Measurements from ENCODE around the gene TCN1.

The TCN1 gene

GRCh38 chr11:59814021-59814420, 52.3 kb downstream of the TCN1 start:
- Histone ChIP-seq H3K36me3 (replicated peaks; ENCODE audit: low read depth, low read length) (no peaks in the 10 kb centered on the region), H3K27me3 (ENCODE audit: low read depth, low read length) (no peaks in the 10 kb centered on the region), H3K4me3 (ENCODE audit: low read length) (no peak overlapping the region), H3K4me2 (ENCODE audit: low read length) (peak overlapping the region; percentile 3; the same call in 1 of the 2 replicates), H3K9me3 (ENCODE audit: insufficient read depth, low read length) (no peaks in the 10 kb centered on the region), H3K4me1 (ENCODE audit: low read length) (peaks cover 9% of the 10 kb centered on the region), H3K79me2 (ENCODE audit: low read length) (peaks cover 14% of the 10 kb centered on the region), H4K20me1 (ENCODE audit: insufficient read depth, low read length) (no peaks in the 10 kb centered on the region), H3K27ac (ENCODE audit: low read length) (no peak overlapping the region), H3K9ac (ENCODE audit: low read length) (no peak overlapping the region), H2AFZ (ENCODE audit: low read depth, low read length) (peak overlapping the region; percentile 55; the same call in 1 of the 2 replicates)
- no peak for TF ChIP-seq EZH2phosphoT487 (IDR thresholded peaks at IDR 0.05; ENCODE audit: low read depth)
- no peak for TF ChIP-seq CTCF (IDR thresholded peaks at IDR 0.05; ENCODE audit: low read depth, low read length)

GRCh38 chr11:59813364-59813763, 52.9 kb downstream of the TCN1 start:
- peaks cover 14% of the 10 kb centered on the region for H3K79me2 ChIP-seq (ENCODE audit: low read length)
- H4K20me1 ChIP-seq (ENCODE audit: insufficient read depth, low read length), result no peaks in the 10 kb centered on the region
- H3K9ac ChIP-seq (ENCODE audit: low read length), result no peak overlapping the region
- H3K4me3 ChIP-seq (ENCODE audit: low read length), result no peak overlapping the region
- H3K4me2 ChIP-seq (ENCODE audit: low read length), result no peak overlapping the region
- H3K27me3 ChIP-seq (ENCODE audit: low read depth, low read length), result no peaks in the 10 kb centered on the region
- H3K9me3 ChIP-seq (ENCODE audit: insufficient read depth, low read length), result no peaks in the 10 kb centered on the region
- TF ChIP-seq EZH2phosphoT487 (IDR thresholded peaks at IDR 0.05; ENCODE audit: low read depth) (no peak), CTCF (IDR thresholded peaks at IDR 0.05; ENCODE audit: low read depth, low read length) (no peak)
- H2AFZ ChIP-seq (ENCODE audit: low read depth, low read length), result no peak overlapping the region
- H3K4me1 ChIP-seq (ENCODE audit: low read length), result peaks cover 9% of the 10 kb centered on the region
- no peaks in the 10 kb centered on the region for H3K36me3 ChIP-seq (replicated peaks; ENCODE audit: low read depth, low read length)
- H3K27ac ChIP-seq (ENCODE audit: low read length), result no peak overlapping the region

- H3K9ac ChIP-seq (ENCODE audit: low read length), result no peak overlapping the region
- no peaks in the 10 kb centered on the region for H3K36me3 ChIP-seq (replicated peaks; ENCODE audit: low read depth, low read length)
- no peak overlapping the region for H2AFZ ChIP-seq (ENCODE audit: low read depth, low read length)
- no peaks in the 10 kb centered on the region for H4K20me1 ChIP-seq (ENCODE audit: insufficient read depth, low read length)
- TF ChIP-seq CTCF (IDR thresholded peaks at IDR 0.05; ENCODE audit: low read depth, low read length) (no peak), EZH2phosphoT487 (IDR thresholded peaks at IDR 0.05; ENCODE audit: low read depth) (no peak)
- H3K27ac ChIP-seq (ENCODE audit: low read length), result no peak overlapping the region
- no peak overlapping the region for H3K4me3 ChIP-seq (ENCODE audit: low read length)
- H3K79me2 ChIP-seq (ENCODE audit: low read length), result peaks cover 14% of the 10 kb centered on the region
- H3K4me2 ChIP-seq (ENCODE audit: low read length), result no peak overlapping the region
- no peaks in the 10 kb centered on the region for H3K27me3 ChIP-seq (ENCODE audit: low read depth, low read length)
- peaks cover 9% of the 10 kb centered on the region for H3K4me1 ChIP-seq (ENCODE audit: low read length)
- no peaks in the 10 kb centered on the region for H3K9me3 ChIP-seq (ENCODE audit: insufficient read depth, low read length)
Measured at GRCh38 chr11:59812220-59812619, 54.1 kb downstream of the TCN1 start.

GRCh38 chr11:59810911-59811259, 55.4 kb downstream of the TCN1 start:
- peak overlapping the region; percentile 97 for H2AFZ ChIP-seq (ENCODE audit: low read depth, low read length)
- H3K27me3 ChIP-seq (ENCODE audit: low read depth, low read length), result no peaks in the 10 kb centered on the region
- peak overlapping the region; percentile 96 for H3K4me3 ChIP-seq (ENCODE audit: low read length)
- no peak overlapping the region for H3K27ac ChIP-seq (ENCODE audit: low read length)
- TF ChIP-seq EZH2phosphoT487 (IDR thresholded peaks at IDR 0.05; ENCODE audit: low read depth) (no peak), CTCF (IDR thresholded peaks at IDR 0.05; ENCODE audit: low read depth, low read length) (no peak)
- H3K9ac ChIP-seq (ENCODE audit: low read length), result peak overlapping the region; percentile 42
- H4K20me1 ChIP-seq (ENCODE audit: insufficient read depth, low read length), result no peaks in the 10 kb centered on the region
- no peaks in the 10 kb centered on the region for H3K9me3 ChIP-seq (ENCODE audit: insufficient read depth, low read length)
- H3K4me1 ChIP-seq (ENCODE audit: low read length), result peaks cover 9% of the 10 kb centered on the region
- H3K36me3 ChIP-seq (replicated peaks; ENCODE audit: low read depth, low read length), result peaks cover 10% of the 10 kb centered on the region
- peak overlapping the region; percentile 62 for H3K4me2 ChIP-seq (ENCODE audit: low read length)
- H3K79me2 ChIP-seq (ENCODE audit: low read length), result peaks cover 14% of the 10 kb centered on the region

All from OCI-LY3 (cell line).